RKO (cell line): ENCODE data around the gene TRIM72.
"Not testable (repeated sequence)": the region's sequence is repeated elsewhere in the genome, so short reads cannot be mapped to it uniquely, and the experiment has no call there.

Experiments used
- DNase-seq: peaks from one replicate; pipeline ENCODE4 v3.0.0-alpha.2; 2016; ENCODE audit warnings: low spot score

The TRIM72 gene

GRCh38 chr16:31215287-31216162, 1.6 kb downstream of the TRIM72 start:
- peak; percentile 85 for DNase-seq

GRCh38 chr16:31216422-31217135, 2.7 kb downstream of the TRIM72 start, which contains the start of gene PYDC1:
Gene PYDC1 (minus strand): TSS chr16:31217135. CDS start chr16:31217028, 107 bp downstream.
- no peak for DNase-seq

- no peak for DNase-seq
These were observed 3.2 kb downstream of the TRIM72 start for GRCh38 chr16:31217136-31217530.

- no peak for DNase-seq
These were observed 5.3 kb downstream of the TRIM72 start for GRCh38 chr16:31219154-31219741.

GRCh38 chr16:31221357-31222160, 7.6 kb downstream of the TRIM72 start:
- DNase-seq, result no peak

- DNase-seq, result no peak
These were observed 9.1 kb downstream of the TRIM72 start for GRCh38 chr16:31223044-31223443.

GRCh38 chr16:31224092-31224955, 10.4 kb downstream of the TRIM72 start:
- no peak for DNase-seq

- no peak for DNase-seq
These were observed 11.3 kb downstream of the TRIM72 start for GRCh38 chr16:31225193-31225592.

- DNase-seq, result no peak
These were observed 14.3 kb downstream of the TRIM72 start for GRCh38 chr16:31228206-31228605.

GRCh38 chr16:31229501-31229900, 15.6 kb downstream of the TRIM72 start:
- DNase-seq, result no peak

GRCh38 chr16:31238041-31238440, 24.1 kb downstream of the TRIM72 start:
- no peak for DNase-seq

- DNase-seq, result no peak
These were observed 28.3 kb downstream of the TRIM72 start for GRCh38 chr16:31242206-31242605.

- DNase-seq, result no peak
These were observed 30.1 kb downstream of the TRIM72 start for GRCh38 chr16:31243734-31244670.

GRCh38 chr16:31245598-31245997, 31.7 kb downstream of the TRIM72 start:
- not testable (repeated sequence) for DNase-seq

- DNase-seq, result no peak
These were observed 32.4 kb downstream of the TRIM72 start for GRCh38 chr16:31246296-31246695.

- no peak for DNase-seq
These were observed 34.4 kb downstream of the TRIM72 start for GRCh38 chr16:31248344-31248743.

- no peak for DNase-seq
These were observed 37.0 kb downstream of the TRIM72 start for GRCh38 chr16:31250782-31251384.

GRCh38 chr16:31251435-31251834, 37.5 kb downstream of the TRIM72 start:
- no peak for DNase-seq

- no peak for DNase-seq
These were observed 39.7 kb downstream of the TRIM72 start for GRCh38 chr16:31253642-31254045.
